IMR-90 (cell line): Measurements from ENCODE around the gene VPS37B.

Source experiments
- CEBPB ChIP-seq: IDR thresholded peaks from 2 replicates; pipeline ENCODE4 v1.6.1; 2012; ENCODE audit warnings: low read depth, low read length, improper control_type of control experiment
- CTCF ChIP-seq: conservative IDR thresholded peaks from 2 replicates; pipeline ENCODE4 v1.5.1; 2012; ENCODE audit warnings: mild to moderate bottlenecking, low read depth, low read length, improper control_type of control experiment
- ELK1 ChIP-seq: fragments of 150-350 bp; IDR thresholded peaks from 2 replicates; pipeline ENCODE4 v1.6.1; 2016; ENCODE audit warnings: low read depth, mild to moderate bottlenecking, low read length, moderate library complexity, borderline replicate concordance
- FOS ChIP-seq: fragments of 150-350 bp; IDR thresholded peaks from 2 replicates; pipeline ENCODE4 v1.6.1; 2016; ENCODE audit warnings: low read depth, low read length
- MAFK ChIP-seq: IDR thresholded peaks from 2 replicates; pipeline ENCODE4 v1.6.1; 2012; ENCODE audit warnings: low read depth, low read length, improper control_type of control experiment
- MAZ ChIP-seq: IDR thresholded peaks from 2 replicates; pipeline ENCODE4 v1.6.1; 2012; ENCODE audit warnings: low read depth, mild to moderate bottlenecking, low read length, improper control_type of control experiment, moderate library complexity, borderline replicate concordance
- MXI1 ChIP-seq: IDR thresholded peaks from 2 replicates; pipeline ENCODE4 v1.6.1; 2012; ENCODE audit warnings: low read depth, mild to moderate bottlenecking, low read length, moderate library complexity, borderline replicate concordance
- POLR2A ChIP-seq: IDR thresholded peaks from 2 replicates; pipeline ENCODE4 v1.6.1; 2012; ENCODE audit warnings: mild to moderate bottlenecking, low read depth, low read length
- RAD21 ChIP-seq: IDR thresholded peaks from 2 replicates; pipeline ENCODE4 v1.6.1; 2012; ENCODE audit warnings: low read length, improper control_type of control experiment
- RCOR1 ChIP-seq: IDR thresholded peaks from 2 replicates; pipeline ENCODE4 v1.6.1; 2012; ENCODE audit warnings: mild to moderate bottlenecking, low read length, improper control_type of control experiment; ENCODE audit not compliant: insufficient replicate concordance
- RFX5 ChIP-seq: IDR thresholded peaks from 2 replicates; pipeline ENCODE4 v1.8.0; 2012; ENCODE audit warnings: low read depth, mild to moderate bottlenecking, low read length, moderate library complexity
- SMC3 ChIP-seq: fragments of 150-350 bp; IDR thresholded peaks from 2 replicates; pipeline ENCODE4 v1.6.1; 2016; ENCODE audit warnings: low read depth, mild to moderate bottlenecking, antibody characterized with exemption, low read length, moderate library complexity
- USF2 ChIP-seq: fragments of 150-350 bp; IDR thresholded peaks from 2 replicates; pipeline ENCODE4 v1.6.1; 2017; ENCODE audit warnings: mild to moderate bottlenecking, antibody characterized with exemption, low read length, low read depth

GRCh38 chr12:122882908-122883558 lies 12.9 kb downstream of the VPS37B start:
- TF ChIP-seq CTCF (no peak), FOS (no peak), USF2 (no peak), POLR2A (no peak), RAD21 (no peak), SMC3 (no peak), MAFK (no peak), CEBPB (no peak), MAZ (no peak), RFX5 (no peak), ELK1 (no peak), RCOR1 (no peak), MXI1 (no peak)
